Measurements from ENCODE around the gene MIB2.
"Not testable (repeated sequence)": the region's sequence is repeated elsewhere in the genome, so short reads cannot be mapped to it uniquely, and the experiment has no call there.

Gene MIB2

DNA sequence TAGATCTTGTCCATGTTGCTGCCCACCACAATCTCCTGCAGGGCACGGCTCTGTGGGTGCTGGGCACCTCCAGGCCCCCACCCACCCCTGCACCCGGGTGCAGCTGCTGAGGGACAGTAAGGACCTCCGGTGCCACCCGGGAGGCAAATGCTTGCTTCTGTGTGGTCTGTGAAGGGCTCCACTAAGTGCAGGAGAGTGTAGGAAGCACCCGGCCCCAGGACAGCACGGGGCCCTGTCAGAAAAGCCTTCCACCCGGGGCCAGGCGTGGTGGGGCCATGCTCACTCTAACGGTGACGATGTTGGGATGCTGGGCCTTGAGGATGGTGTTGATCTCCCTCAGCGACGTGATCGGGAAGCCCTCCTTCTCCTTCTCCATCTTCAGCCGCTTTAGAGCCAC is 22.2 kb downstream of the MIB2 start:
- H3K27ac ChIP-seq, H3K4me3 ChIP-seq: not testable (repeated sequence)

DNA sequence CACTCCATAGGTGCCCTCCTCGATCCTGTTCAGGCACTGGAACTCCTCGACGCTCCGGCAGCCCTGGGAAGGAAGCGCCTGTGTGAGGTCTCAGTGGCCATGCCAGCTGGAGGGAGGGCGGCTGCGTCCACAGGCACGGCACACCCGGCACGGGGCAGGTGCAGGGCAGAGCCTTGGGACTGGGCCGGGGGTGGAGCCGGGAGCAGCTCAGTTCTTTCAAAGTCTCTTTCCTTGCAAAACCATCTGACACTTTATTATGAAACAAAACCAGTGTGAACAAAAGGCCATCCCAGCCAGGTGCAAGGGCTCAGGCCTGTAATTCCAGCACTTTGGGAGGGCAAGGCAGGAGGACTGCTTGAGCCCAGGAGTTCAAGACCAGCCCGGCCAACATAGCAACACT is 23.2 kb downstream of the MIB2 start:
- not testable (repeated sequence) for H3K4me3 ChIP-seq, H3K27ac ChIP-seq

DNA sequence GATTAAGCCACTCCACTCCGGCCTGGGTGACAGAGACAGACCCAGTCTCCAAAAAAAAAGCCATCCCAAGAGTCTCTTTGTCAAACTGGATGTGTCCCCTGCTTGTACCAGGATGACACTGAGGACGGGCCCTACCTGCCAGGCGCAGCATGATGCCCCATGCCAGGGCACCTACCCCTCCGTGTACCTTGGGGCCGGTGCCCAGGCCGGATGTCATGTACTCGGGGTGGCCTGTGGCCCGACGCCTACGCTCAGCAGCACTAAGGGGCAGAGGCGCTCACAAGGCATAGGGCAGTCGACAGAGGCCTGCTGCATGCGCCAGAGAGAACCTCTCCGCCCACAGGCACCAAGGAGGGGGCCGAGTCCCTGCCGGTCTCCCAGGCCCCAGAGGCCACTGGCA is 24.1 kb downstream of the MIB2 start:
- not testable (repeated sequence) for H3K4me3 ChIP-seq, H3K27ac ChIP-seq

DNA sequence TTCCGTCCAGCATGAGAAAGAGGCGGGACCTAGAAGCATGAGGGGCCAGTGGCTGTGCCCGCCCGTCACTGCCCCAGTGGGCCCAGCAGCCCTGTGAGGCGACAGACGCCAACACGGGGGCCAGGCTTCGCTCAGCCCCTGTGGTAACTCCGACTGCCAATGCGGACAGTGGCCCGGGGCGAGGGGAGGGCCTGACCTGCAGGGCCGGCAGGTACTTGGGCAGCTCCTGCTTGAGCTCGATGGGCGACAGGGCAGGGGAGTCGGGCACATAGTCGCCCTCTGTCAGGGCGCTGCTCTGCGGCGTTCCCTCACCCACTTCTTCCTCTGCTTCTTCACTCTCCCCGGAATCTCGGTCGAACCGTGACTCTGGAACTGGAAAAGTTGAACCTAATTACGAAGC is 24.8 kb downstream of the MIB2 start:
- H3K27ac ChIP-seq, H3K4me3 ChIP-seq: not testable (repeated sequence)

DNA sequence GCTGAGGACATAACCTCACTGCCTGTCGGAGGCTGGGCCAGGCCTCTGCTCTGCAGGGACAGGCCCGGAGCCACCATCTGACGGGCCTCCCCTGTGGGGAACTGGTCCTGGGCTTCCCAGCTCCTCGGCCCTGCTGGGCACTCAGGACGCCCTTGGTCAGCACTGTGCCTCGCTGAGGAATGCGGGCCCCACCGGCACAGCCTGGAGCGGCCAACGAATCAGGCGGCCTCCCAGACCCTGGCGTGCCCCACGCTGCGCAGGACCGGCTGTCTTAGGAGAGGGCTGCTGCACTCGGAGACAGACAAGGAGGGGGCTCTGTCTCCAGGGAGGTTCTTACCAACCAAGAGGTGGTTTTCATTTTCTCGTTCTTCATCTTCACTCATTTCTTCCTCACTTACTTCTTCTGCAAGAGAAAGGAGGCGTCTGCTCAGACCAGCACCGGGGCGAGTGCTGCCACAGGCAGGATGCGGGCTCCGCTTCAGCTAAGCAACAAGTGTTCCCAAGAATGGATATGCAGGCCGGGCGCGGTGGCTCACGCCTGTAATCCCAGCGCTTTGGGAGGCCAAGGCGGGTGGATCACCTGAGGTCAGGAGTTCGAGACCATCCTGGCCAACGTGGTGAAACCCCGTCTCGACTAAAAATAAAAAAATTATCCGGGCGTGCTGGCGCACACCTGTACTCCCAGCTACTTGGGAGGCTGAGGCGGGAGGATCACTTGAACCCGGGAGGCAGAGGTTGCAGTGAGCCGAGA is 25.6 kb downstream of the MIB2 start:
- H3K27ac ChIP-seq, H3K4me3 ChIP-seq: not testable (repeated sequence)

GRCh38 chr1:1646326-1646725 is 31.0 kb downstream of the MIB2 start:
- not testable (repeated sequence) for H3K27ac ChIP-seq, H3K4me3 ChIP-seq

DNA sequence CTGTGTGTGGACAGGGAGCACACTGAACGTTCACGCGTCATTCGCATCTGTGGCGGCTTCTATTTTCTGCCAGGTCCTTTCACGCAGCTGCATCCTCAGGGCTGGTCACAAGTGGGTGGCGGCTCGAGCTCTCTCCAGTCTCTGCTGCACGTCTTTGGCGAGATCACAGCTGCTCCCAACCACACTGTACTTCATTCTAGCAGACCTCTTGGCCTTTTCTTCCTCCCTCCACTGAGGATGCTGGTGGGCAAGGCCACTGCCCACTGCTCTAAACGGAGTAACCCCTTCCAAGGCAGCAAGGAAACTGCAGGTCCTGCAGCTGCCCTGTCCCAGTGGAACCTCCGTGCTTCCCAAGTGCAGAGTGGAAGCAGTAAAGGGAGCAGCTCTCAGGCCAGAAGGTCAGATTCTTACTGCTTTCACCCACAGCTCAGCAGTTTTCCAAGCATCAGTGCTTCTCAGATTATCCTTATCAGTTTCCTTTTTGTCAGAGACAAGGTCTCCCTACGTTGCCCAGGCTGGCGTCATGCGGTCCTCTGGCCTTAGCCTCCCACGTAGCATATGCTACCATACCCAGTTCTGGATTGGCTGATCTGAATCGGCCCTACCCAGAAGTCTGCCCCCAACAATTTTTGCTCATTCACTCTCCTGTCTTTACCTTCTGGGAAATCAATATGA is 32.4 kb downstream of the MIB2 start:
- H3K27ac ChIP-seq, H3K4me3 ChIP-seq: not testable (repeated sequence)

GRCh38 chr1:1648265-1648664 is 33.0 kb downstream of the MIB2 start:
- H3K4me3 ChIP-seq: not testable (repeated sequence)

GRCh38 chr1:1658583-1659549 is 43.6 kb downstream of the MIB2 start, which contains the start of gene CDK11B:
TSS of gene CDK11B (minus strand) at chr1:1659004. CDS start at chr1:1657485, 1,519 bp downstream.
- H3K4me3 ChIP-seq: peak within 1 kb of the TSS; percentile 43 to 69 (median 56)
- H3K27ac ChIP-seq: peak within 1 kb of the TSS; percentile 66 to 100 (median 98)

More at GRCh38 chr1:1648265-1648664, 33.0 kb downstream of the MIB2 start:
- not testable (repeated sequence) for H3K27ac ChIP-seq

DNA sequence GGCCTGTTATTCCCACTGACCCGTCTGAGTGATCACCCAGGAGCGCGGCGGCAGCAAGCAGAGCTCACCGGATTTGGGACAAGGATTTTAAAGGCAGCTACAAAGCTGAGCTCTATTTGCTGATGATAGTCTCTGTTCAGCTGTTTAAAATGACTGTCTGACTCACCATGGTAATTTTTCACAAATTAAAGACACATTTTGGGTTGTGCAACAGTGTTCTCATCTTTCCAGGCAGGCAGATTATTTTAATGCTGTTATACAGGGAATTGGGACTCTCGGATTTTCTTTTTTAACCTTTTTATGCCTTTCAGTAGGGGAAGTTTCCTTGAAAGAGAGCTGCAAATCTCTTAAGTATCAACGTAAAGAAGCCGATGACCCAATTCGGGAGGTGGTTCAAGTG is 47.1 kb downstream of the MIB2 start:
- H3K27ac ChIP-seq: peak overlapping the region in 15 of 21 experiments; percentile 18 to 79 (median 62)

GRCh38 chr1:1662830-1663560 is 47.7 kb downstream of the MIB2 start:
- H3K27ac ChIP-seq: peak overlapping the region in 17 of 21 experiments; percentile 18 to 79 (median 61)

More for the DNA sequence above, 47.1 kb downstream of the MIB2 start:
- H3K4me3 ChIP-seq: not testable (repeated sequence)

DNA sequence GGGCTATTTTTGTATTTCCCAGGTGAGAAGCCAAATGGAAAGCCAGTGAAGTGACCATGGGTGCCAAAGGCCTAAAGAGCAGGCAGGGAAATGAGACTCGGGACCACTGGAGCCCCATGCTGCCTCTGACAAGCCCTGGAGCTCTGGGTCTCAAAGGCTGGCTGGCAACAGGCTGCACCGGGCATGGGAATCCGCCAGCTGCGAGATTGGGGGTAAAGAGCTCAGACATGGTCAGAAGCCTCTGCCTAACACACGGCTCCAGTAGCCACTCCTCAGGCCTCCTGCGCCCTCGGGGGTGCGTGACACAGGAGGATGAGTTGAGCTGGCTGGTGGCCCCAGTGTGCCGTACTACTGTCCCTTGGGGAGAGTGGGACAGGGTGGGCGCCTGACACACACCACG is 49.0 kb downstream of the MIB2 start:
- H3K4me3 ChIP-seq: not testable (repeated sequence)

More at GRCh38 chr1:1662830-1663560, 47.7 kb downstream of the MIB2 start:
- not testable (repeated sequence) for H3K4me3 ChIP-seq

DNA sequence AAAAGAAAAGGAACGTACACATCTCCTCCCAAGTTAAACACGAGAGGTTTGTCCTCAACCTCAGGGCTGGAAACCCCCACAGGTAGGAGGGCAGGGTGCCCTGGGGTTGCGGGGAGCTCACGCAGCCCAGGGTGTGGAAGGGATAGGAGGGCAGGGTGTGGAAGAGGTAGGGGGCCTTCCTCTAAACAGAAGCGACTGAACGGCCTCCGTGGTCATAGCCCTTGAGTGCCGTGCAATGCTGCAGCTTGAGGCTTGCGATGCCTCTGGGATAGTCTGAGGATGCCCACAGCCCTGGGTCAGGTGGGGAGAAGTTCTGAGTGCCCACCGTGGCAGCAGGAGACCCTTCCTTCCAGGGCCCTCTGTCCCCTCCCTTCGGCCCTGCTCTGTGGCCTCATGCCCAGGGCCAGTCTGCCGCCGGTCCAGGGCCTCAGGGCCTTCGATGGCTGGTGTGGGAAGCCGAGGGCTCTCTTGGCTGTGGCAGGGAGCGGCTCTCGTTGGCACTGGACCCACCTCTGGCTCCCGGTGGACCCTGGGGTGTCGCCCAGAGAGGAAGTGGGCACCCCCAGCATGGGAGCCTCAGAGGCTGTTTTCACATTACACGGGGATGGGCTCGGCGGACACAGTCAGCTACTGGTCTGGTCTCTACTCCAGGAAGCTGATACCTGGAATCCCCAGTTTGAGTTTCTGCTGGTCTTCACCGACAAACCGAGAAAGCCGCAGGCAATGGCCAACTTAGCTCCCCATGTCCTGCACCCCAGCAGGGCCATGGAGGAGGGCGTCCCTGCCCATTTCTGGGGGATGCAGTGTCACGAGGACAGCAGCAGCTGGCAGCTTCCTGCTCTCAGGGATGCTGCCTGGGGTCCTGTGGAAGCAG is 49.9 kb downstream of the MIB2 start:
- H3K27ac ChIP-seq: peak overlapping the region in 2 of 21 experiments; percentile 8 to 44
- no peak overlapping the region for H3K4me3 ChIP-seq

More for the DNA sequence above, 49.0 kb downstream of the MIB2 start:
- H3K27ac ChIP-seq: not testable (repeated sequence)

- no peak overlapping the region for H3K4me3 ChIP-seq
- H3K27ac ChIP-seq: peak overlapping the region in 2 of 21 experiments; percentile 8 to 44
Measured at GRCh38 chr1:1665815-1666251, 50.5 kb downstream of the MIB2 start.

GRCh38 chr1:1666526-1666925 is 51.2 kb downstream of the MIB2 start:
- Histone ChIP-seq H3K27ac (peak overlapping the region in 1 of 21 experiments; percentile 49), H3K4me3 (no peak overlapping the region)

- no peak overlapping the region for H3K4me3 ChIP-seq
- H3K27ac ChIP-seq: no peak overlapping the region
Measured at GRCh38 chr1:1669468-1670440, 54.5 kb downstream of the MIB2 start.

DNA sequence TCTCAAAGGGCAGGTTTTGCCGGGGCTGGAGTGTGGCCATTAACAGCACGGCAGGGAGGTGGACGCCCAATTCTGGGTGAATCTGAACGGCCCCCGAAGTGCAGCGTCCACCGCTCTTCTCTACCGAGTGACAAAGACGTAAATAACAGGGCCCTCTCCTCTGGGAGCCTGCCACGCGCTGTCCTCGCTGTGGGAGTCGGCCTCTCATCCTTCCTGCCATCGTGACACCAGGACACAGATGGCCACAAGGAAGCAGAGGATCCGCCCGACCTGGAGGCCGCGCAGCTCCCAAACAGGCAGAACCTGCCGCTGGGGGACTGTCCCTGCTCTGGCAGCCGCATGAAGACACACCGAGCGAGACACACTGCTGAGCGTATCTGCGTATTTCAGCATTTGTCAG is 55.6 kb downstream of the MIB2 start:
- H3K4me3 ChIP-seq: no peak overlapping the region
- no peak overlapping the region for H3K27ac ChIP-seq
